HUES48 (cell line): Measurements from ENCODE around the gene SLC38A5.
"Not testable (repeated sequence)": the region's sequence is repeated elsewhere in the genome, so short reads cannot be mapped to it uniquely, and the experiment has no call there.

Source experiments
- H3K27ac ChIP-seq: one replicate; pipeline ENCODE4 v1.7.0; 2013; ENCODE audit warnings: low read depth, low read length, inconsistent platforms
- H3K27me3 ChIP-seq: 2 replicates; pipeline ENCODE4 v1.6.1; 2013; ENCODE audit warnings: mild to moderate bottlenecking, low read length; ENCODE audit not compliant: control insufficient read depth, insufficient read depth
- H3K36me3 ChIP-seq: 2 replicates; pipeline ENCODE4 v1.6.1; 2013; ENCODE audit warnings: low read length; ENCODE audit not compliant: control insufficient read depth, insufficient read depth
- H3K4me1 ChIP-seq: 2 replicates; pipeline ENCODE4 v1.6.1; 2013; ENCODE audit warnings: mild to moderate bottlenecking, low read length; ENCODE audit not compliant: control insufficient read depth, insufficient read depth
- H3K4me3 ChIP-seq: 2 replicates; pipeline ENCODE4 v1.5.1; 2013; ENCODE audit warnings: mild to moderate bottlenecking, low read depth, low read length
- H3K9ac ChIP-seq: 2 replicates; pipeline ENCODE4 v1.6.1; 2013; ENCODE audit warnings: mild to moderate bottlenecking, low read depth, low read length, moderate library complexity
- H3K9me3 ChIP-seq: 2 replicates; pipeline ENCODE4 v1.6.1; 2013; ENCODE audit warnings: low read length; ENCODE audit not compliant: control insufficient read depth, insufficient read depth

Gene SLC38A5

DNA sequence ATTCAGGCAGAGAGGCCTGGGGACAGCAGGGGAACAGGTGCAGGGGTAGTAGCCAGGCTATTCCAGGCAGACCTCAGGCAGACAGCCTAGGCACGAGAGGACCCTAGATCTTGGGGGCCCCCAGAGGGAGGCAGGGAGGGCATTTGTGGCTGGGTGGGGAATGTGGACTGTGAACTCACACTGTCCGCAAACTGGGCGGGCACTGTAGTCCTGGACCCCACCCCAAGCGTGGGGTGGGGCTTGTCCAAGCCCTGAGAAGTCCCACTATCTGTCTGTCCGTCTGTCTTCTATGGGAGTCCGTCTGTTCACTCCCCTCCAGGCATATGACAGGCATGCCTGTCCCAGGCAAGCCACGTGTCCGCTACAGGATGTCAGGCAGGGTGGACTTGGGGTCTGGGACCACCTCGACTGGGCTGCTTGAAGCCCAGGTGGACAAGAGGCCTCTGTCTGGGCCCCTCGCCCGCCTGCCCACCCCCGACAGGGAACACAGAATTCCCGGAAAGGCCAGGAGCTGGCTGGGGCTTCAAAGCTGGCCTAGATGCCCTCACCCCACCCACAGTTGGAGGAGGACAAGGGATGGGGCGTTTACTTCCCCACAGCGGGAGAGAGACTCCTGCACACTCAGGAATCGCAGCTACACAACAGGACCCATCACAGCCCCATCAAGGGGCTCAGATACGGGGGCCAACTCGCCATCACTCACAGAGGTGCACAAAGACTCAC lies at the start of gene SLC38A5:
TSS of gene SLC38A5 (minus strand) at position 151 of the 723 bp plus-strand sequence. CDS start 2,336 bp downstream, outside the sequence.
- no peaks in the 10 kb centered on the region; the same call in 1 of the 2 replicates for H3K27me3 ChIP-seq
- peaks cover 4% of the 10 kb centered on the region; the same call in 1 of the 2 replicates for H3K36me3 ChIP-seq
- peak within 1 kb of the TSS; percentile 35; the same call in 1 of the 2 replicates for H3K9ac ChIP-seq
- H3K9me3 ChIP-seq, result peaks cover 34% of the 10 kb centered on the region; the same call in 1 of the 2 replicates
- H3K4me3 ChIP-seq, result peak within 1 kb of the TSS; percentile 70
- H3K4me1 ChIP-seq, result peaks cover 19% of the 10 kb centered on the region
- H3K27ac ChIP-seq, result no peak within 1 kb of the TSS

DNA sequence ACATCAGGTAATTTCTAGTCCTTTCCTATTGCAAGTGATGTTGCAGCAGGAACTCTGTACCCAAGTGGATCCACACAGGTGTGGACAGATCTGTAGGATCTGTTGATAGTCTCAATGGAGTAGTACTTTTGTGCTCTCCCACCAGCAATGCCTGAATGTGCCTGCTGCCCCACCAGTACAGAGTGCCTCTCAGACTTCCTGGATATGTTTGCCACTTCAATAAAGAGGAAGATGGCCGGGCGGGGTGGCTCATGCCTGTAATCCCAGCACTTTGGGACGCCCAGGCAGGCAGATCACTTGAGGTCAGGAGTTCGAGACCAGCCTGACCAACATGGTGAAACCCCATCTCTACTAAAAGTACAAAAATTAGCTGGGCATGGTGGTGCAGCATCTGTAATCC lies 49.4 kb upstream of the SLC38A5 start:
- not testable (repeated sequence) for H3K4me3 ChIP-seq, H3K27ac ChIP-seq, H3K4me1 ChIP-seq, H3K27me3 ChIP-seq, H3K9ac ChIP-seq, H3K36me3 ChIP-seq
- peaks cover 24% of the 10 kb centered on the region for H3K9me3 ChIP-seq

DNA sequence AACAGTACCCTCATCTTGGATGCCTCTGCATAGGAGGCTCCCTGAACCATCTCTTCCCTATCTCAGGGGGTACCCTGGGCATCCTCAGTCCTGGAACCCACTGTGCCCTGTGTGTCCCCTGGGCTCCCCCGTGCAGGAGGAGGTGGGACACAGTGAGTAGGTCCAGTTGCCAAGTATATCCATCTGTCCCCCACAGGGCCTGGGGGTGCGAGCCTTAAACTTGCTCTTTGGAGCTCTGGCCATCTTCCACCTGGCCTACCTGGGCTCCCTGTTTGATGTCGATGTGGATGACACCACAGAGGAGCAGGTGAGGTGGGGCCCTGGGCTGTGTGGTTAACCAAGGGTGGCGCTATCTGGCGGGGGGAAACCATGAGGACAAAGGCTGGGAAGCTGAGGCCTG lies 46.9 kb upstream of the SLC38A5 start:
- Histone ChIP-seq H3K27me3 (no peaks in the 10 kb centered on the region), H3K27ac (no peak overlapping the region), H3K9me3 (peaks cover 36% of the 10 kb centered on the region), H3K9ac (no peak overlapping the region), H3K36me3 (peaks cover 4% of the 10 kb centered on the region), H3K4me3 (no peak overlapping the region), H3K4me1 (no peaks in the 10 kb centered on the region)

DNA sequence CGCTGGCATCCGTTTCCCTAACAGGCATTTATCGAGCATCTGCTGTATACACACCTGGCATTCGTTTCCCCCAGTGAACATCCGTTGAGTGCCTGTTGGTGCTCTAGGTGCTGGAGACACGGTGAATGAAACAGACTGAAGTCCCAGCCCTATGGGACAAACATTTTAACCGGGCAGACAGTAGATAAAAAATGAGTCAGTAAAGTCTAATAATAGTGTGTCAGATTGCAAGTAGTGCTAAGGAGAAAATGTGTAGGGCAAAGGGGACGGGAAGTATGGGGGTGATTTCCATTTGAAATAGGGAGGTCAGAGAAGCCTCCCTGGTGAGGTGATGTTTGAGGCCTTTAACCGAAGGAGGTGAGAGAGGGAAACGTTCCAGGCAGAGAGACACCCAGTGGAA lies 46.2 kb upstream of the SLC38A5 start:
- H3K9ac ChIP-seq, result no peak overlapping the region
- no peak overlapping the region for H3K27ac ChIP-seq
- no peaks in the 10 kb centered on the region for H3K4me1 ChIP-seq
- peaks cover 4% of the 10 kb centered on the region for H3K36me3 ChIP-seq
- H3K4me3 ChIP-seq, result no peak overlapping the region
- H3K9me3 ChIP-seq, result peaks cover 38% of the 10 kb centered on the region
- no peaks in the 10 kb centered on the region for H3K27me3 ChIP-seq

DNA sequence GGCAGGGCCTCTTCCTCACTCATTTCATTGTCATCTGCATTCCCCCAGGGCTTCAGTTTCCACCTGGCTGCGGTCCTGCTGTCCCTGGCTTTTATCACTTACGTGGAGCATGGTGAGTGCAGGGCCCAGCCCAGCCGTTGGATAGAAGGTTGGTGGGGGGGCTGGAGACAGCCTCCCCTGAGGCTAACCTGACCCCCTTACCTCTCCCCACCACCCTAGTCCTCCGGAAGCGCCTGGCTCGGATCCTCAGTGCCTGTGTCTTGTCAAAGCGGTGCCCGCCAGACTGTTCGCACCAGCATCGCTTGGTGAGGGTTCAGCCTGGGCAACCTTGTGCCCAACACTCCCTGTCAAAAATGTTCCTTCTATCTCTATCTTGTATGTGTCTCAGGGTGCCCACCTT lies 45.8 kb upstream of the SLC38A5 start:
- Histone ChIP-seq H3K4me3 (no peak overlapping the region), H3K9ac (no peak overlapping the region), H3K36me3 (peaks cover 4% of the 10 kb centered on the region), H3K27ac (no peak overlapping the region), H3K4me1 (no peaks in the 10 kb centered on the region), H3K9me3 (peaks cover 38% of the 10 kb centered on the region), H3K27me3 (no peaks in the 10 kb centered on the region)

DNA sequence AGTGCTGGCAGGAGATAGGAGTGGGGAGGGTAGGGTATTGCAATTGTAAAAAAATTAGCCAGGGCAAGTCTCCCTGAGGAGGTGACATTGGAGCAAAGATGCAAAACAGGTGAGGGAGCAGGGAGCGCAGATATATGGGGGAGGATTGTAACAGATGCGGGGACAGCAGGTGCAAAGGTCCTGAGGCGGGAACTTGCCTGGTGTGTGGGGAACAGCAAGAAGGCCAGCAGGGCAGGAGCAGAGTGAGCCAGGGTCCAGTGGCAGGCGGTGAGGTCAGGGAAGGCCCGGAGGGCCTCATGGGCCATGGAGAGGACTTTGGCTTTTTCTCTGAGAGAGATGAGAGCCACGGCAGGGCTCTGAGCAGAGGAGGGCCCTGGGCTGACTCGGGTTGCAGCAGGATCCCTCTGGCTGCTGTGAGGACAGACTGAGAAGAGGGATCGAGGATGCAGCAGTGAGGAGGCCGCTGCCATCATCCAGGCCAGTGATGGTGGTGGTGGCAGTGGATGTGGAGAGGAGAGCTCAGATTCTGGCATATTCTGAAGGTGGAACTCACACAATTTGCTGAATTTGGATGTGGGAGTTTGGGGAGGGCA lies 44.9 kb upstream of the SLC38A5 start:
- Histone ChIP-seq H3K9me3 (peaks cover 41% of the 10 kb centered on the region), H3K36me3 (peaks cover 4% of the 10 kb centered on the region), H3K4me3 (no peak overlapping the region), H3K27me3 (no peaks in the 10 kb centered on the region), H3K27ac (no peak overlapping the region), H3K4me1 (no peaks in the 10 kb centered on the region), H3K9ac (no peak overlapping the region)

DNA sequence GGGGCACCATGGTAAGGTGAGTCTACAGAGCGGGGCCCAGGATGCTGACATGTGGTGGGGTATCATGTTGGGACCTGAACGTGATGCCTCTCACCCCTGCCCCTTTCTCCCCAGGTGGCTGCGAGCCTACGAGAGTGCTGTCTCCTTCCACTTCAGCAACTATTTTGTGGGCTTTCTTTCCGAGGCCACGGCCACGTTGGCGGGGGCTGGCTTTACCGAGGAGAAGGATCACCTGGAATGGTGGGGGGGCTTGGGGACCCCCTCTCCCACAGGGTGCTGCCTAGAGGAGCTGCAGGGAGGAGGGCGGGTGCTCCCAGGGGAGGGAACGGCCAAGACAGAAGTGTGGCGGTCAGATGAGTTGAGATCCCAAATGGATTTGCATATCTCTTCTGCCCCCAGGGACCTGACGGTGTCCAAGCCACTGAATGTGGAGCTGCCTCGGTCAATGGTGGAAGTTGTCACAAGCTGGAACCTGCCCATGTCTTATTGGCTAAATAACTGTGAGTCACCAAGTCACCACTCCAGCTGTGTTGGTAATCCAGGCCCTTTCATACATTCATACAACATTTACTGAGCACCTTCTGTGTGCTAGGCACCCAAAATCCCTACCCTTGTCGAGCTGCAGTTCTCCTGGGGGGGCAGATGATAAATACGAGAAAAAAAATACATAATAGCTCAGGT lies 44.2 kb upstream of the SLC38A5 start:
- Histone ChIP-seq H3K36me3 (peaks cover 4% of the 10 kb centered on the region), H3K4me3 (no peak overlapping the region), H3K27me3 (no peaks in the 10 kb centered on the region), H3K9me3 (peaks cover 47% of the 10 kb centered on the region), H3K27ac (no peak overlapping the region), H3K4me1 (no peaks in the 10 kb centered on the region), H3K9ac (no peak overlapping the region)

DNA sequence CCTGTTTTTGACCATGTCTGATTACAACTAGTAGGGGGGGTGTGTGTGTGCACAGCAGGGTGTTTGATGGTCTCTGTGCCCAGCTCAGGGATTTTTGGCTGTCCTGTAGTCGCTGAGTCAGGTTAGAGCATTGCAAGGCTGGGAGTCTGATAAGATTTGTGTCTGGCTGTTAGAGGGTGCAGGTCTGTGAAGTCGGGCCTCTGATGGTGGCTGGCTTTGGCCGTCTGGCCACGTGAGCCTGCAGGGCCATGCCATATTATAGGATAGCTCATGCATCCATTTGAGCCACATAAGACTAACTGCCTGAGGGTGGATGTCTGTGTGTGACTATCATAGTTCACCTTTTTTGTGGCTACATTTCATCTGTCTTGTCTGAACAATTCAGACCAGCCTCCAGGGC lies 43.6 kb upstream of the SLC38A5 start:
- Histone ChIP-seq H3K36me3 (peaks cover 4% of the 10 kb centered on the region), H3K27me3 (no peaks in the 10 kb centered on the region), H3K27ac (no peak overlapping the region), H3K4me3 (no peak overlapping the region), H3K4me1 (no peaks in the 10 kb centered on the region), H3K9me3 (peaks cover 45% of the 10 kb centered on the region), H3K9ac (no peak overlapping the region)

DNA sequence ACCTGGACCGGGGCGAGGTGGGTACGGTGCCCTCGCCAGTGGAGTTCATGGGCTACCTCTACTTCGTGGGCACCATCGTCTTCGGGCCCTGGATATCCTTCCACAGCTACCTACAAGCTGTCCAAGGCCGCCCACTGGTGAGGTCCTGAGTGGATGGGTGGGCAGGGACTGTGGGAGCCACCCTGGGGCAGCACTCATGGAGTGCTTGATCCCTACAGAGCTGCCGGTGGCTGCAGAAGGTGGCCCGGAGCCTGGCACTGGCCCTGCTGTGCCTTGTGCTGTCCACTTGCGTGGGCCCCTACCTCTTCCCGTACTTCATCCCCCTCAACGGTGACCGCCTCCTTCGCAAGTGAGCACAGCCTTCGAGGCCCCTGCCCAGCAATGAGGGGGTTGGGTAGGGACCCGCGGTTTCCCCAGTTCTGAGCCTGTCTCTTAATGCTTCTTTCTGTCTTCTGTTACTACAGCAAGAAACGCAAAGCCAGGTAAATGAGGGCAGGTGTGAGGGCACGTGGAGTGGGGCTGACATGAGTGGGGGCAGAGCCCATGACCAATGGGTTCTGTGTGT lies 42.4 kb upstream of the SLC38A5 start:
- Histone ChIP-seq H3K4me3 (no peak overlapping the region), H3K9me3 (peaks cover 45% of the 10 kb centered on the region), H3K27ac (no peak overlapping the region), H3K4me1 (no peaks in the 10 kb centered on the region), H3K36me3 (peaks cover 4% of the 10 kb centered on the region), H3K27me3 (no peaks in the 10 kb centered on the region), H3K9ac (no peak overlapping the region)

DNA sequence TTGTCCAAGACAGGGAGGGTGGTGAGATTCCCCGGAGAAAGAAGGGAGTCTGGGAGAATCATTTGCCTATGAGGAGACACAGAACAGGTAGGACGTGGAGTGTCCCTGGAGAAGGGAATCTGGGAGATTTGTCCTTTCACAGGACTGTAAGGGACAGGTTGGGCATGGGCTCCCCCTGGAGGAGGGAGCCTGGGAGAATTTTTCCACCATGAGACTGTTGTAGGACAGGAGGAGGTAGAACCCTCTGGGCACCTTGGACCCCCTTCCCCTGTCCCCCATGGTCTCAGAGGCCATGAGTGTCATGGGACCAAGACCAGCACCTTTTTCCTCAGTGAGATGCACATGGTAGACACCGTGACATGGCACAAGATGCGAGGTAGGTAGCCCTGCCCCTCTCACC lies 41.5 kb upstream of the SLC38A5 start:
- Histone ChIP-seq H3K27ac (no peak overlapping the region), H3K9me3 (peaks cover 42% of the 10 kb centered on the region), H3K4me1 (no peaks in the 10 kb centered on the region), H3K4me3 (no peak overlapping the region), H3K27me3 (no peaks in the 10 kb centered on the region), H3K9ac (no peak overlapping the region), H3K36me3 (peaks cover 4% of the 10 kb centered on the region)

DNA sequence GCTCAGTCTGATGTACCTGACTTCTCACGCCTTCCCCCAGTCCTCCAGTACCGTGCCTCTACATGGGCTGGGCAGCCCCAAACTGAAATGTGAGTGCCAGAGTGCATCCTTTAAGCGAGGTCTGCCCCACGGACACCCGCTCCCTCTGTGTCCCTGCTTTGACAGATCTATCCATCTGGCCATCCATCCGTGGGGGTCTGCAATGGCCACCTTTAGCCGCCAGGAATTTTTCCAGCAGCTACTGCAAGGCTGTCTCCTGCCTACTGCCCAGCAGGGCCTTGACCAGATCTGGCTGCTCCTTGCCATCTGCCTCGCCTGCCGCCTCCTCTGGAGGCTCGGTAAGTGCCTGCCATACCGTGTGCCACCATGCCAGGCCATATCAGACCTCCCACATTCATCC lies 39.6 kb upstream of the SLC38A5 start:
- peak overlapping the region; percentile 85 for H3K4me3 ChIP-seq
- H3K9me3 ChIP-seq, result peaks cover 39% of the 10 kb centered on the region
- H3K27ac ChIP-seq, result no peak overlapping the region
- H3K36me3 ChIP-seq, result no peaks in the 10 kb centered on the region
- no peaks in the 10 kb centered on the region for H3K27me3 ChIP-seq
- no peak overlapping the region for H3K9ac ChIP-seq
- no peaks in the 10 kb centered on the region for H3K4me1 ChIP-seq
